Transverse colon (tissue), 4 donors: ENCODE data around the gene PSMD13. TPM values are rescaled to one million over a fixed set of nuclear protein-coding genes. Genes with fewer than 3 reads are reported as not detected.

Experiments used
- DNase-seq: peaks from one replicate; pipeline ENCODE4 v3.0.0-alpha.2; 2019
- H3K27ac ChIP-seq, 4 donors: fragments of 200-600 bp; sonication (generic); 2 replicates each; pipeline ENCODE4 v1.5.1; 2016 to 2018; ENCODE audit warnings: inconsistent platforms in 4 of 4
- H3K27me3 ChIP-seq: fragments of 200-600 bp; sonication (generic); 2 replicates; pipeline ENCODE4 v1.5.1; 2017; ENCODE audit warnings: inconsistent platforms
- H3K36me3 ChIP-seq, 4 donors: fragments of 200-600 bp; sonication (generic); 2 replicates each; pipeline ENCODE4 v1.5.1; 2017 to 2019; ENCODE audit warnings: inconsistent platforms in 4 of 4
- H3K4me1 ChIP-seq, 4 donors: fragments of 200-600 bp; sonication (generic); 2 replicates each; pipeline ENCODE4 v1.5.1; 2017 to 2020; ENCODE audit warnings: inconsistent platforms in 4 of 4
- H3K4me3 ChIP-seq, 4 donors: fragments of 200-600 bp; sonication (generic); 1 replicate in 1 of 4; 2 replicates in 3 of 4; pipeline versions ENCODE4 v1.5.1 to v1.6.1; 2017 to 2019; ENCODE audit warnings: inconsistent platforms in 4 of 4
- H3K9me3 ChIP-seq, 2 donors: fragments of 200-600 bp; sonication (generic); 2 replicates each; pipeline ENCODE4 v1.5.1; 2017 to 2019; ENCODE audit warnings: inconsistent platforms in 2 of 2
- CTCF ChIP-seq, 5 experiments: fragments of 200-600 bp in 3 of 5; fragments of 450-650 bp in 2 of 5; sonication (generic) in 3 of 5; IDR thresholded peaks; 1 replicate in 2 of 5; 2 replicates in 3 of 5; pipeline ENCODE4 v1.5.1; 2016 to 2017; ENCODE audit warnings: antibody characterized with exemption in 5 of 5, inconsistent platforms in 3 of 5, mild to moderate bottlenecking in 2 of 5, moderate library complexity in 1 of 5
- EP300 ChIP-seq: sonication (generic); formaldehyde crosslinking; IDR thresholded peaks from one replicate; pipeline ENCODE4 v1.6.1; 2017; ENCODE audit warnings: antibody characterized with exemption, low read depth
- POLR2A ChIP-seq: fragments of 450-650 bp; IDR thresholded peaks from one replicate; pipeline ENCODE4 v1.6.1; 2016; ENCODE audit warnings: antibody characterized with exemption, mild to moderate bottlenecking, moderate library complexity
- POLR2AphosphoS5 ChIP-seq, 3 donors: sonication (generic); formaldehyde crosslinking; IDR thresholded peaks; one replicate each; pipeline ENCODE4 v1.6.1; 2016; ENCODE audit warnings: antibody characterized with exemption in 3 of 3
- WGBS, 2 donors: methylation state at CpG; one replicate each; pipeline ENCODE4 v1.1.5; 2018; ENCODE audit warnings: low coverage in 1 of 2; 5-methylcytosine and 5-hydroxymethylcytosine counted together
- in situ Hi-C, 4 donors: fragments of 200-750 bp; cut with MboI; loops; one replicate each; pipeline versions ENCODE4 v1.15.0 to v1.15.1; 2017; ENCODE audit warnings: low sequenced_read_pairs in 3 of 4, low pct_ligation_motif_present in 1 of 4, low pct_unique_long_range_greater_than_20kb in 1 of 4
- intact Hi-C: fragments of 100-400 bp; cut with DNase I; formaldehyde crosslinking; loops from one replicate; pipeline ENCODE4 v1.15.1; 2023; ENCODE audit warnings: low total_unique reads
- total RNA-seq, 4 donors: library from RNA; depleted of rRNA; stranded (reverse); fragments of >200 nt; gene quantifications; one replicate each; pipeline ENCODE4 v1.1.0, GENCODE V29; 2016

Gene PSMD13
- total RNA-seq, 4 donors from 2014 or later = 23.2 to 96.5 (median 52.2) TPM

GRCh38 chr11:270451-271318 is 33.9 kb downstream of the PSMD13 start:
- peaks cover 7% of the 10 kb centered on the region for H3K27me3 ChIP-seq
- WGBS, 2 donors = 83 to 100% methylated on average over 2 to 18 of the region's 18 CpGs
- peaks cover 0 to 22% (median 18%) of the 10 kb centered on the region in 4 donors for H3K4me1 ChIP-seq
- no peaks in the 10 kb centered on the region for H3K9me3 ChIP-seq
- no peaks in the 10 kb centered on the region for H3K36me3 ChIP-seq
- intact Hi-C loops (no loop called here), in situ Hi-C loops (no loop called here)
- no peak for TF ChIP-seq POLR2A
- no peak for TF ChIP-seq EP300
- no peak for TF ChIP-seq CTCF (IDR thresholded peaks at IDR 0.05)
- TF ChIP-seq POLR2AphosphoS5 (IDR thresholded peaks at IDR 0.05) = no peak
- DNase-seq = no peak
- no peak overlapping the region for H3K4me3 ChIP-seq
- H3K27ac ChIP-seq = peak overlapping the region; percentile 79 to 86 (median 84)

GRCh38 chr11:271319-271715 is 34.5 kb downstream of the PSMD13 start:
- TF ChIP-seq POLR2AphosphoS5 (IDR thresholded peaks at IDR 0.05) (no peak), CTCF (IDR thresholded peaks at IDR 0.05) (no peak), POLR2A (no peak), EP300 (no peak)
- in situ Hi-C loops (no loop called here), intact Hi-C loops (no loop called here)
- H3K27ac ChIP-seq = peak overlapping the region in 2 of 4 donors; percentile 84 to 86
- no peaks in the 10 kb centered on the region for H3K9me3 ChIP-seq
- whole genome bisulfite sequencing, 2 donors = 72% methylated on average over 8 of the region's 8 CpGs; no CpG with 5 or more reads in 1 of the 2 donors
- peaks cover 0 to 22% (median 18%) of the 10 kb centered on the region in 4 donors for H3K4me1 ChIP-seq
- H3K4me3 ChIP-seq = no peak overlapping the region
- peaks cover 7% of the 10 kb centered on the region for H3K27me3 ChIP-seq
- H3K36me3 ChIP-seq = no peaks in the 10 kb centered on the region
- no peak for DNase-seq

GRCh38 chr11:272195-272930 is 35.6 kb downstream of the PSMD13 start:
- WGBS, 2 donors = 90 to 93% methylated on average over 4 to 22 of the region's 22 CpGs
- no peak overlapping the region for H3K4me3 ChIP-seq
- no peak overlapping the region for H3K27ac ChIP-seq
- H3K4me1 ChIP-seq = peaks cover 0 to 22% (median 18%) of the 10 kb centered on the region in 4 donors
- H3K9me3 ChIP-seq = no peaks in the 10 kb centered on the region
- TF ChIP-seq CTCF (IDR thresholded peaks at IDR 0.05) = no peak
- TF ChIP-seq POLR2AphosphoS5 (IDR thresholded peaks at IDR 0.05) = no peak
- TF ChIP-seq POLR2A = no peak
- no peak for TF ChIP-seq EP300
- no peak for DNase-seq
- peaks cover 8% of the 10 kb centered on the region for H3K27me3 ChIP-seq
- in situ Hi-C loops (no loop called here), intact Hi-C loops (no loop called here)
- H3K36me3 ChIP-seq = no peaks in the 10 kb centered on the region

GRCh38 chr11:272931-273198 is 36.1 kb downstream of the PSMD13 start:
- intact Hi-C loops = no loop called here
- Histone ChIP-seq H3K4me1 (peaks cover 0 to 18% (median 15%) of the 10 kb centered on the region in 4 donors), H3K36me3 (no peaks in the 10 kb centered on the region), H3K27me3 (peaks cover 13% of the 10 kb centered on the region), H3K4me3 (no peak overlapping the region), H3K27ac (no peak overlapping the region), H3K9me3 (no peaks in the 10 kb centered on the region)
- 92 to 94% methylated on average over 5 to 6 of the region's 6 CpGs for WGBS, 2 donors
- in situ Hi-C loops = no loop called here
- no peak for TF ChIP-seq EP300
- TF ChIP-seq POLR2AphosphoS5 (IDR thresholded peaks at IDR 0.05) = no peak
- TF ChIP-seq CTCF (IDR thresholded peaks at IDR 0.05) = no peak
- TF ChIP-seq POLR2A = no peak
- no peak for DNase-seq
